MG63 (cell line): ENCODE results near the gene RSPRY1. TPM values are rescaled to one million over a fixed set of nuclear protein-coding genes. Genes with fewer than 3 reads are reported as not detected.
A peak's percentile ranks its signal among the peaks of the same experiment; 100 is the strongest.

Experiments
- DNase-seq: peaks from one replicate; pipeline ENCODE4 v3.0.0-alpha.2; 2020
- H3K27me3 ChIP-seq: fragments of 250-450 bp; sonication (Bioruptor Pico); 2 replicates; pipeline ENCODE4 v1.5.1; 2020; ENCODE audit warnings: mild to moderate bottlenecking, moderate library complexity
- H3K36me3 ChIP-seq: fragments of 250-450 bp; sonication (Bioruptor Pico); 2 replicates; pipeline ENCODE4 v1.5.1; 2020; ENCODE audit warnings: mild to moderate bottlenecking, moderate library complexity
- H3K4me3 ChIP-seq: fragments of 250-450 bp; sonication (Bioruptor Pico); 2 replicates; pipeline ENCODE4 v1.5.1; 2020; ENCODE audit warnings: mild to moderate bottlenecking, moderate library complexity
- H3K9me3 ChIP-seq: fragments of 250-450 bp; sonication (Bioruptor Pico); 2 replicates; pipeline ENCODE4 v1.5.1; 2020; ENCODE audit warnings: mild to moderate bottlenecking, moderate library complexity
- total RNA-seq: library from RNA; depleted of rRNA; stranded (reverse); fragments of >200 nt; shearing (Covaris generic); gene quantifications from 2 replicates; pipeline ENCODE4 v1.2.3, GENCODE V29; 2014; ENCODE audit warnings: low replicate concordance; rRNA removed

The RSPRY1 gene
- total RNA-seq, 1 experiment from 2014 or later, result 72.1 TPM

- no peak for DNase-seq
- H3K36me3 ChIP-seq, result no peaks in the 10 kb centered on the region
- no peaks in the 10 kb centered on the region for H3K9me3 ChIP-seq
- H3K4me3 ChIP-seq, result no peak overlapping the region
- peaks cover 3% of the 10 kb centered on the region for H3K27me3 ChIP-seq
Measured at GRCh38 chr16:57283214-57283958, 97.3 kb downstream of the RSPRY1 start.

- Histone ChIP-seq H3K9me3 (no peaks in the 10 kb centered on the region), H3K36me3 (no peaks in the 10 kb centered on the region), H3K27me3 (peaks cover 3% of the 10 kb centered on the region), H3K4me3 (no peak overlapping the region)
- DNase-seq, result no peak
Measured at GRCh38 chr16:57283959-57284208, 97.8 kb downstream of the RSPRY1 start.

GRCh38 chr16:57284209-57284951, 98.3 kb downstream of the RSPRY1 start, which contains the start of gene PLLP:
Gene PLLP, minus strand, starts transcription at chr16:57284672. Its CDS starts 132 bp downstream, at chr16:57284540.
- H3K4me3 ChIP-seq, result peak within 1 kb of the TSS; percentile 49
- H3K36me3 ChIP-seq, result no peaks in the 10 kb centered on the region
- peak; percentile 63 for DNase-seq
- H3K27me3 ChIP-seq, result peaks cover 3% of the 10 kb centered on the region
- no peaks in the 10 kb centered on the region for H3K9me3 ChIP-seq

- peaks cover 3% of the 10 kb centered on the region for H3K27me3 ChIP-seq
- H3K9me3 ChIP-seq, result no peaks in the 10 kb centered on the region
- no peaks in the 10 kb centered on the region for H3K36me3 ChIP-seq
- H3K4me3 ChIP-seq, result peak overlapping the region; percentile 49
- no peak for DNase-seq
Measured at GRCh38 chr16:57284952-57285363, 98.8 kb downstream of the RSPRY1 start.

- Histone ChIP-seq H3K36me3 (no peaks in the 10 kb centered on the region), H3K9me3 (no peaks in the 10 kb centered on the region), H3K27me3 (peaks cover 3% of the 10 kb centered on the region), H3K4me3 (no peak overlapping the region)
- no peak for DNase-seq
Measured at GRCh38 chr16:57285379-57285778, 99.2 kb downstream of the RSPRY1 start.

GRCh38 chr16:57289391-57290257, 103.5 kb downstream of the RSPRY1 start:
- no peak overlapping the region for H3K4me3 ChIP-seq
- no peaks in the 10 kb centered on the region for H3K9me3 ChIP-seq
- no peaks in the 10 kb centered on the region for H3K36me3 ChIP-seq
- H3K27me3 ChIP-seq, result peaks cover 3% of the 10 kb centered on the region; the same call in 1 of the 2 replicates
- no peak for DNase-seq

Other genes starting within 250 kb of the RSPRY1 start
- gene CETP, start 224.4 kb upstream of the RSPRY1 start, total RNA-seq, result not detected in 2 replicates
- gene NLRC5, start 196.8 kb upstream of the RSPRY1 start, total RNA-seq, result 4.9 and 11.7 TPM in 2 replicates
- gene CPNE2, start 93.7 kb upstream of the RSPRY1 start, total RNA-seq, result 45.8 and 50.1 TPM in 2 replicates
- 164 and 294 TPM in 2 replicates for gene PSME3IP1, start 290 bp upstream of the RSPRY1 start, total RNA-seq
- 352 and 467 TPM in 2 replicates for gene ARL2BP, start 58.9 kb downstream of the RSPRY1 start, total RNA-seq
- not detected in 2 replicates for gene PLLP, start 98.3 kb downstream of the RSPRY1 start, total RNA-seq
- not detected in 2 replicates for gene CCL22, start 172.5 kb downstream of the RSPRY1 start, total RNA-seq
- gene CX3CL1, start 186.2 kb downstream of the RSPRY1 start, total RNA-seq, result not detected in 2 replicates
- not detected in 2 replicates for gene CCL17, start 218.4 kb downstream of the RSPRY1 start, total RNA-seq